H1 (cell line): ENCODE data around the gene COL6A1. TPM values are rescaled to one million over a fixed set of nuclear protein-coding genes. Genes with fewer than 3 reads are reported as not detected.

Experiments used
- PHF8 ChIP-seq: fragments of 200-600 bp; sonication (generic); conservative IDR thresholded peaks from 2 replicates; pipeline ENCODE4 v1.7.1; 2012; ENCODE audit warnings: low read depth, mild to moderate bottlenecking, inconsistent platforms, low read length, moderate library complexity
- polyA plus RNA-seq, 7 experiments: library from polyadenylated mRNA; depleted of rRNA in 3 of 7; stranded (reverse) in 5 of 7; unstranded in 2 of 7; fragments of >200 nt in 5 of 7; fragments of 200-250 nt in 2 of 7; gene quantifications; 1 replicate in 5 of 7; 2 replicates in 1 of 7; 4 replicates in 1 of 7; pipeline versions ENCODE4 v1.2.1 to v1.2.3, GENCODE V29; 2011 to 2013; ENCODE audit warnings: missing spikeins in 2 of 7, mixed read lengths in 2 of 7
- total RNA-seq: library from RNA; stranded (reverse); fragmentation: NEBNext Ultra II Directional; extraction: Animal tissue kit (Norgen Biotek cat#: 25700); gene quantifications from 2 replicates; pipeline ENCODE4 v1.2.1, GENCODE V29; 2021

COL6A1 gene
- total and polyA plus RNA-seq, 2 of the 8 experiments (the other 6 are each of a cell fraction or from before 2014, with no cell fraction given) = 100 to 115 TPM

- no peak for TF ChIP-seq PHF8
Measured at GRCh38 chr21:45940621-45941337, 40.8 kb upstream of the COL6A1 start (continued).
